ENCODE results near the gene GANAB.
"Not testable (repeated sequence)": the region's sequence is repeated elsewhere in the genome, so short reads cannot be mapped to it uniquely, and the experiment has no call there.

GANAB gene

GRCh38 chr11:62601372-62602140 is 44.9 kb downstream of the GANAB start, which contains the start of gene MTA2:
MTA2 (minus strand) TSS chr11:62601865; CDS start chr11:62601450, 415 bp downstream.
- peak; percentile 98 for DNase-seq (ENCODE audit: low read depth, low spot score)

GRCh38 chr11:62601122-62601371 is 45.4 kb downstream of the GANAB start:
- DNase-seq (ENCODE audit: low read depth, low spot score), result peak; percentile 10

GRCh38 chr11:62600367-62601121 is 45.9 kb downstream of the GANAB start:
- DNase-seq (ENCODE audit: low read depth, low spot score), result no peak

- no peak for DNase-seq (ENCODE audit: low read depth, low spot score)
These were observed 46.5 kb downstream of the GANAB start for GRCh38 chr11:62599901-62600300.

GRCh38 chr11:62599069-62599696 is 47.2 kb downstream of the GANAB start:
- DNase-seq (ENCODE audit: low read depth, low spot score), result peak; percentile 92

GRCh38 chr11:62595124-62595523 is 51.3 kb downstream of the GANAB start:
- no peak for DNase-seq (ENCODE audit: low read depth, low spot score)

GRCh38 chr11:62593434-62594044 is 52.9 kb downstream of the GANAB start:
- peak; percentile 55 for DNase-seq (ENCODE audit: low read depth, low spot score)

GRCh38 chr11:62592989-62593421 is 53.4 kb downstream of the GANAB start:
- DNase-seq (ENCODE audit: low read depth, low spot score), result no peak

GRCh38 chr11:62592146-62592815 is 54.1 kb downstream of the GANAB start:
- DNase-seq (ENCODE audit: low read depth, low spot score), result no peak

- peak; percentile 96 for DNase-seq (ENCODE audit: low read depth, low spot score)
These were observed 54.8 kb downstream of the GANAB start, which contains the start of gene TUT1 for GRCh38 chr11:62591448-62592145. TUT1 (minus strand) TSS chr11:62591523; CDS start chr11:62591485, 38 bp downstream.

GRCh38 chr11:62588966-62589637 is 57.3 kb downstream of the GANAB start:
- DNase-seq (ENCODE audit: low read depth, low spot score), result no peak

GRCh38 chr11:62585356-62585755 is 61.1 kb downstream of the GANAB start:
- not testable (repeated sequence) for DNase-seq (ENCODE audit: low read depth, low spot score)

GRCh38 chr11:62581735-62582134 is 64.7 kb downstream of the GANAB start:
- not testable (repeated sequence) for DNase-seq (ENCODE audit: low read depth, low spot score)

- no peak for DNase-seq (ENCODE audit: low read depth, low spot score)
These were observed 65.3 kb downstream of the GANAB start for GRCh38 chr11:62580959-62581715.

- DNase-seq (ENCODE audit: low read depth, low spot score), result no peak
These were observed 67.2 kb downstream of the GANAB start for GRCh38 chr11:62579252-62579651.

- no peak for DNase-seq (ENCODE audit: low read depth, low spot score)
These were observed 67.9 kb downstream of the GANAB start for GRCh38 chr11:62578541-62578940.

- DNase-seq (ENCODE audit: low read depth, low spot score), result no peak
These were observed 69.2 kb downstream of the GANAB start for GRCh38 chr11:62577046-62577714.

GRCh38 chr11:62575837-62576236 is 70.6 kb downstream of the GANAB start:
- DNase-seq (ENCODE audit: low read depth, low spot score), result no peak

GRCh38 chr11:62575156-62575555 is 71.3 kb downstream of the GANAB start:
- no peak for DNase-seq (ENCODE audit: low read depth, low spot score)
